ENCODE results near the gene CCSER2. TPM values are rescaled to one million over a fixed set of nuclear protein-coding genes. Genes with fewer than 3 reads are reported as not detected.

CCSER2 gene
- total and polyA plus RNA-seq, 4 donors: 9.4 to 83.5 (median 32.5) TPM

DNA sequence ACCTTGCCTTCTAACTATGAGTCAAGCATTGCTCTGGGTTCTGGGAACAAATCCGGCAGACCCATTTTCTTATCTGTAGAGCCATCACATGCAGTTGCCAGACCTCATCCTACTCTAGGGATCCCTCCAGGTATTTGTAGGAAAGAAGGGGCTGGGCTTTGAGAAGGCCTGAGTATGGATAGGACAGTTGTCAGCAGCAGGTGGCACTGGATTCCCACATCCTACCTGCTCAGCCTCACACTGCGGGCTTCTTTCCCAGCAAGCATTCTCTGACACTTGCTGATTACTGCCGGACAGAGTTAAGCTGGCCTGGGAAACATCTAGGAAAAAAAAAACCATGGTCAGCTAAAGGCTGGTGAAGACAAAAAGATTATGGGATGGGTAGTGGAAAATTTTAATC lies 224.1 kb downstream of the CCSER2 start:
- 79 to 97% methylated on average over 3 of the region's 3 CpGs for WGBS, 2 donors
- H3K36me3 ChIP-seq (ENCODE audit: control insufficient read depth in 4 of 4, insufficient read depth in 4 of 4, low read length in 4 of 4): no peaks in the 10 kb centered on the region
- H3K4me1 ChIP-seq (ENCODE audit: control insufficient read depth in 5 of 5, insufficient read depth in 5 of 5, low read length in 5 of 5): no peaks in the 10 kb centered on the region
- H3K9ac ChIP-seq (ENCODE audit: insufficient read depth in 1 of 2, low read length in 2 of 2): no peak overlapping the region
- DNase-seq (no peak), ATAC-seq (ENCODE audit: insufficient read depth, low FRiP score) (no peak)
- H3K27me3 ChIP-seq (ENCODE audit: control insufficient read depth in 3 of 3, insufficient read depth in 3 of 3, low read length in 2 of 3): no peaks in the 10 kb centered on the region
- TF ChIP-seq, protein P1, sequence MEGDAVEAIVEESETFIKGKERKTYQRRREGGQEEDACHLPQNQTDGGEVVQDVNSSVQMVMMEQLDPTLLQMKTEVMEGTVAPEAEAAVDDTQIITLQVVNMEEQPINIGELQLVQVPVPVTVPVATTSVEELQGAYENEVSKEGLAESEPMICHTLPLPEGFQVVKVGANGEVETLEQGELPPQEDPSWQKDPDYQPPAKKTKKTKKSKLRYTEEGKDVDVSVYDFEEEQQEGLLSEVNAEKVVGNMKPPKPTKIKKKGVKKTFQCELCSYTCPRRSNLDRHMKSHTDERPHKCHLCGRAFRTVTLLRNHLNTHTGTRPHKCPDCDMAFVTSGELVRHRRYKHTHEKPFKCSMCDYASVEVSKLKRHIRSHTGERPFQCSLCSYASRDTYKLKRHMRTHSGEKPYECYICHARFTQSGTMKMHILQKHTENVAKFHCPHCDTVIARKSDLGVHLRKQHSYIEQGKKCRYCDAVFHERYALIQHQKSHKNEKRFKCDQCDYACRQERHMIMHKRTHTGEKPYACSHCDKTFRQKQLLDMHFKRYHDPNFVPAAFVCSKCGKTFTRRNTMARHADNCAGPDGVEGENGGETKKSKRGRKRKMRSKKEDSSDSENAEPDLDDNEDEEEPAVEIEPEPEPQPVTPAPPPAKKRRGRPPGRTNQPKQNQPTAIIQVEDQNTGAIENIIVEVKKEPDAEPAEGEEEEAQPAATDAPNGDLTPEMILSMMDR (IDR thresholded peaks at IDR 0.05; ENCODE audit: control extremely low read depth, extremely low read depth): no peak
- H3K9me3 ChIP-seq (ENCODE audit: control insufficient read depth in 4 of 4, insufficient read depth in 3 of 4, low read length in 3 of 4): no peaks in the 10 kb centered on the region
- no peak overlapping the region for H3K4me3 ChIP-seq
- H3K27ac ChIP-seq (ENCODE audit: low read depth in 1 of 2, low read length in 1 of 2): no peak overlapping the region

GRCh38 chr10:84562592-84562991 lies 234.2 kb downstream of the CCSER2 start:
- H3K9ac ChIP-seq (ENCODE audit: insufficient read depth in 1 of 2, low read length in 2 of 2): no peak overlapping the region

DNA sequence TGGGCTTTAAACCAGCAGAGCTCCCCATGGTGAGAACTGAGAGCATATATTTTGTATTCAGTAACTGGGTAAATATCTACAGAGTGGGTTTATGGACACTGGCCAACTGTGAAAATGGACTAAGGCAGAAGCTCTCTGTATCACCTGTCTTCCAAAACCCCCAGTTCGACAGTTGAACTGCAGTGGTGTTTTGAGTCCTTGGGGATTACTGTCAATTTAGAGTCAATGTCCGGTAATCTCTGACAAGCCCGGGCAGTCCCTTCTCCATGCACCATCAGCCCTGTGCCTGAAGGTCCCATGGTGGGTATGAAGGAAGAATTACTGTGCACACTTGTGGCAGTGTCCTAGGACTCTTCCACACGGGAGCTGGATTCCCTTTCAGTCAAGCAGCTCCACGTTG lies 235.0 kb downstream of the CCSER2 start:
- Histone ChIP-seq H3K27ac (ENCODE audit: low read depth in 1 of 2, low read length in 1 of 2) (no peak overlapping the region), H3K9me3 (ENCODE audit: control insufficient read depth in 4 of 4, insufficient read depth in 3 of 4, low read length in 3 of 4) (peaks cover 0 to 3% (median 0%) of the 10 kb centered on the region in 4 donors), H3K27me3 (ENCODE audit: control insufficient read depth in 3 of 3, insufficient read depth in 3 of 3, low read length in 2 of 3) (no peaks in the 10 kb centered on the region), H3K4me3 (no peak overlapping the region), H3K36me3 (ENCODE audit: control insufficient read depth in 4 of 4, insufficient read depth in 4 of 4, low read length in 4 of 4) (no peaks in the 10 kb centered on the region), H3K4me1 (ENCODE audit: control insufficient read depth in 5 of 5, insufficient read depth in 5 of 5, low read length in 5 of 5) (no peaks in the 10 kb centered on the region), H3K9ac (ENCODE audit: insufficient read depth in 1 of 2, low read length in 2 of 2) (no peak overlapping the region)
- TF ChIP-seq, protein P1 (IDR thresholded peaks at IDR 0.05; ENCODE audit: control extremely low read depth, extremely low read depth): no peak
- ATAC-seq (ENCODE audit: insufficient read depth, low FRiP score) (no peak), DNase-seq (no peak)
- 50 to 68% methylated on average over 5 of the region's 5 CpGs for WGBS, 2 donors

More at GRCh38 chr10:84562592-84562991, 234.2 kb downstream of the CCSER2 start:
- no peak for ATAC-seq (ENCODE audit: insufficient read depth, low FRiP score)
- H3K4me1 ChIP-seq (ENCODE audit: control insufficient read depth in 5 of 5, insufficient read depth in 5 of 5, low read length in 5 of 5): no peaks in the 10 kb centered on the region
- TF ChIP-seq, protein P1 (IDR thresholded peaks at IDR 0.05; ENCODE audit: control extremely low read depth, extremely low read depth): no peak
- DNase-seq: no peak
- H3K4me3 ChIP-seq: no peak overlapping the region
- WGBS, 2 donors: 81 to 85% methylated on average over 6 of the region's 6 CpGs
- no peak overlapping the region for H3K27ac ChIP-seq (ENCODE audit: low read depth in 1 of 2, low read length in 1 of 2)
- H3K27me3 ChIP-seq (ENCODE audit: control insufficient read depth in 3 of 3, insufficient read depth in 3 of 3, low read length in 2 of 3): no peaks in the 10 kb centered on the region
- peaks cover 0 to 3% (median 0%) of the 10 kb centered on the region in 4 donors for H3K9me3 ChIP-seq (ENCODE audit: control insufficient read depth in 4 of 4, insufficient read depth in 3 of 4, low read length in 3 of 4)
- no peaks in the 10 kb centered on the region for H3K36me3 ChIP-seq (ENCODE audit: control insufficient read depth in 4 of 4, insufficient read depth in 4 of 4, low read length in 4 of 4)

GRCh38 chr10:84563868-84564267 lies 235.5 kb downstream of the CCSER2 start:
- DNase-seq (peak in 1 of 3 donors; percentile 19), ATAC-seq (ENCODE audit: insufficient read depth, low FRiP score) (no peak)
- H3K9me3 ChIP-seq (ENCODE audit: control insufficient read depth in 4 of 4, insufficient read depth in 3 of 4, low read length in 3 of 4): peaks cover 0 to 3% (median 0%) of the 10 kb centered on the region in 4 donors
- no peak overlapping the region for H3K9ac ChIP-seq (ENCODE audit: insufficient read depth in 1 of 2, low read length in 2 of 2)
- H3K27me3 ChIP-seq (ENCODE audit: control insufficient read depth in 3 of 3, insufficient read depth in 3 of 3, low read length in 2 of 3): no peaks in the 10 kb centered on the region
- no peaks in the 10 kb centered on the region for H3K36me3 ChIP-seq (ENCODE audit: control insufficient read depth in 4 of 4, insufficient read depth in 4 of 4, low read length in 4 of 4)
- no peaks in the 10 kb centered on the region for H3K4me1 ChIP-seq (ENCODE audit: control insufficient read depth in 5 of 5, insufficient read depth in 5 of 5, low read length in 5 of 5)
- no peak overlapping the region for H3K27ac ChIP-seq (ENCODE audit: low read depth in 1 of 2, low read length in 1 of 2)
- no peak overlapping the region for H3K4me3 ChIP-seq
- TF ChIP-seq, protein P1 (IDR thresholded peaks at IDR 0.05; ENCODE audit: control extremely low read depth, extremely low read depth): no peak
- WGBS, 2 donors: 16 to 17% methylated on average over 4 of the region's 4 CpGs
